HepG2 (cell line): ENCODE results near the gene ST14. TPM values are rescaled to one million over a fixed set of nuclear protein-coding genes. Genes with fewer than 3 reads are reported as not detected.

ENCODE experiments used
- DNMT3B ChIP-seq: conservative IDR thresholded peaks from 2 replicates; pipeline ENCODE4 v1.6.1; 2016; ENCODE audit warnings: missing biosample characterization, control low read depth
- FOXC1 ChIP-seq: sonication (generic); formaldehyde crosslinking; IDR thresholded peaks from 2 replicates; pipeline ENCODE4 v1.8.0; 2022; ENCODE audit warnings: mild to moderate bottlenecking, missing genetic modification reagents, borderline replicate concordance
- ISL2 ChIP-seq: sonication (generic); formaldehyde crosslinking; IDR thresholded peaks from 2 replicates; pipeline ENCODE4 v1.5.0; 2020; ENCODE audit warnings: missing genetic modification reagents
- KIAA2018 ChIP-seq: sonication (generic); formaldehyde crosslinking; IDR thresholded peaks from 2 replicates; pipeline ENCODE4 v1.5.0; 2020; ENCODE audit warnings: mild to moderate bottlenecking, missing genetic modification reagents, borderline replicate concordance
- PLRG1 ChIP-seq: fragments of 450-650 bp; conservative IDR thresholded peaks from 2 replicates; pipeline ENCODE4 v1.6.1; 2016
- ZNF558 ChIP-seq: sonication (generic); formaldehyde crosslinking; IDR thresholded peaks from 2 replicates; pipeline ENCODE4 v1.9.0; 2022; ENCODE audit warnings: mild to moderate bottlenecking, missing genetic modification reagents, borderline replicate concordance
- polyA plus RNA-seq, 8 experiments: library from polyadenylated mRNA; depleted of rRNA in 3 of 8; stranded (reverse) in 7 of 8; unstranded in 1 of 8; fragments of >200 nt; fragmentation: Illumina TruSeq in 4 of 8; extraction: Trizol in 4 of 8; gene quantifications; 2 replicates each; pipeline versions ENCODE4 v1.2.1 to v1.2.3, GENCODE V29; 2011 to 2016; ENCODE audit warnings: low read depth in 4 of 8, missing spikeins in 1 of 8, mixed read lengths in 1 of 8; ENCODE audit not compliant: insufficient read depth in 1 of 8
- total RNA-seq, 5 experiments: library from RNA; depleted of rRNA; stranded (reverse); fragments of >200 nt; fragmentation: Illumina TruSeq; extraction: Trizol; gene quantifications; 2 replicates each; pipeline ENCODE4 v1.2.3, GENCODE V29; 2016; ENCODE audit warnings: low read depth in 1 of 5
- TF ChIP-seq, protein P1 (sequence below): sonication (generic); formaldehyde crosslinking; conservative IDR thresholded peaks from 2 replicates; pipeline ENCODE4 v1.4.0; 2020; ENCODE audit warnings: missing genetic modification reagents
- TF ChIP-seq, protein P2 (sequence below): sonication (generic); formaldehyde crosslinking; IDR thresholded peaks from one replicate; pipeline ENCODE4 v1.5.1; 2020; ENCODE audit warnings: mild to moderate bottlenecking, missing genetic modification reagents; ENCODE audit errors: not compliant biosample characterization
- TF ChIP-seq, protein P3 (sequence below): sonication (generic); formaldehyde crosslinking; IDR thresholded peaks from 2 replicates; pipeline ENCODE4 v1.4.0; 2020; ENCODE audit warnings: low read depth, mild to moderate bottlenecking, missing genetic modification reagents

ST14 gene
- total and polyA plus RNA-seq, 2 of the 13 experiments (the other 11 are each of a cell fraction or from before 2014, with no cell fraction given), result 0.88 to 1.4 TPM

DNA sequence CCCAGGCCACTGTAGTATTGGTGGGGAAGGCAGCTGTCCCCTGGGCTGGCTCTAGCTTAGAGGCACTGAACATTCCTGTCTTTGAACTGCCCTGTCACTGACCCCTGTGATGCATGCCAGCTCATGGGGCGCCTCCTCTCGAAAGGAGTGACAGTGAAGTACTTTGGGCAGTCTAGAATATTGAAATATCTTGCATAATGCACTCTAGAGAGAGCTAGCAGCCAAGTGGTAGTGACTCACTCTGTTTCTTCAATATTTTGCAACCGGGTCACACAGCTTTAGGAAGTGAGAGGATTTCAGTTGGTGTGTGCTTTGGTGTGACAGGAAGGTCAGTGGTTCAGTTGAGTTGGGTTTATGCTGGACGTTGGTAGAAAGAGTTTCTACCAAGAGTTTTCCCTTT, 35.5 kb upstream of the ST14 start (continued):
- TF ChIP-seq FOXC1 (CRISPR knock-in tag) (no peak), ISL2 (CRISPR knock-in tag) (peak; percentile 66), DNMT3B (CRISPR knock-in tag) (no peak), ZNF558 (CRISPR knock-in tag) (no peak), KIAA2018 (CRISPR knock-in tag) (no peak), PLRG1 (no peak)
- TF ChIP-seq, protein P1, sequence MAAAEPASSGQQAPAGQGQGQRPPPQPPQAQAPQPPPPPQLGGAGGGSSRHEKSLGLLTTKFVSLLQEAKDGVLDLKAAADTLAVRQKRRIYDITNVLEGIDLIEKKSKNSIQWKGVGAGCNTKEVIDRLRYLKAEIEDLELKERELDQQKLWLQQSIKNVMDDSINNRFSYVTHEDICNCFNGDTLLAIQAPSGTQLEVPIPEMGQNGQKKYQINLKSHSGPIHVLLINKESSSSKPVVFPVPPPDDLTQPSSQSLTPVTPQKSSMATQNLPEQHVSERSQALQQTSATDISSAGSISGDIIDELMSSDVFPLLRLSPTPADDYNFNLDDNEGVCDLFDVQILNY (CRISPR knock-in tag), result no peak
- TF ChIP-seq, protein P2, sequence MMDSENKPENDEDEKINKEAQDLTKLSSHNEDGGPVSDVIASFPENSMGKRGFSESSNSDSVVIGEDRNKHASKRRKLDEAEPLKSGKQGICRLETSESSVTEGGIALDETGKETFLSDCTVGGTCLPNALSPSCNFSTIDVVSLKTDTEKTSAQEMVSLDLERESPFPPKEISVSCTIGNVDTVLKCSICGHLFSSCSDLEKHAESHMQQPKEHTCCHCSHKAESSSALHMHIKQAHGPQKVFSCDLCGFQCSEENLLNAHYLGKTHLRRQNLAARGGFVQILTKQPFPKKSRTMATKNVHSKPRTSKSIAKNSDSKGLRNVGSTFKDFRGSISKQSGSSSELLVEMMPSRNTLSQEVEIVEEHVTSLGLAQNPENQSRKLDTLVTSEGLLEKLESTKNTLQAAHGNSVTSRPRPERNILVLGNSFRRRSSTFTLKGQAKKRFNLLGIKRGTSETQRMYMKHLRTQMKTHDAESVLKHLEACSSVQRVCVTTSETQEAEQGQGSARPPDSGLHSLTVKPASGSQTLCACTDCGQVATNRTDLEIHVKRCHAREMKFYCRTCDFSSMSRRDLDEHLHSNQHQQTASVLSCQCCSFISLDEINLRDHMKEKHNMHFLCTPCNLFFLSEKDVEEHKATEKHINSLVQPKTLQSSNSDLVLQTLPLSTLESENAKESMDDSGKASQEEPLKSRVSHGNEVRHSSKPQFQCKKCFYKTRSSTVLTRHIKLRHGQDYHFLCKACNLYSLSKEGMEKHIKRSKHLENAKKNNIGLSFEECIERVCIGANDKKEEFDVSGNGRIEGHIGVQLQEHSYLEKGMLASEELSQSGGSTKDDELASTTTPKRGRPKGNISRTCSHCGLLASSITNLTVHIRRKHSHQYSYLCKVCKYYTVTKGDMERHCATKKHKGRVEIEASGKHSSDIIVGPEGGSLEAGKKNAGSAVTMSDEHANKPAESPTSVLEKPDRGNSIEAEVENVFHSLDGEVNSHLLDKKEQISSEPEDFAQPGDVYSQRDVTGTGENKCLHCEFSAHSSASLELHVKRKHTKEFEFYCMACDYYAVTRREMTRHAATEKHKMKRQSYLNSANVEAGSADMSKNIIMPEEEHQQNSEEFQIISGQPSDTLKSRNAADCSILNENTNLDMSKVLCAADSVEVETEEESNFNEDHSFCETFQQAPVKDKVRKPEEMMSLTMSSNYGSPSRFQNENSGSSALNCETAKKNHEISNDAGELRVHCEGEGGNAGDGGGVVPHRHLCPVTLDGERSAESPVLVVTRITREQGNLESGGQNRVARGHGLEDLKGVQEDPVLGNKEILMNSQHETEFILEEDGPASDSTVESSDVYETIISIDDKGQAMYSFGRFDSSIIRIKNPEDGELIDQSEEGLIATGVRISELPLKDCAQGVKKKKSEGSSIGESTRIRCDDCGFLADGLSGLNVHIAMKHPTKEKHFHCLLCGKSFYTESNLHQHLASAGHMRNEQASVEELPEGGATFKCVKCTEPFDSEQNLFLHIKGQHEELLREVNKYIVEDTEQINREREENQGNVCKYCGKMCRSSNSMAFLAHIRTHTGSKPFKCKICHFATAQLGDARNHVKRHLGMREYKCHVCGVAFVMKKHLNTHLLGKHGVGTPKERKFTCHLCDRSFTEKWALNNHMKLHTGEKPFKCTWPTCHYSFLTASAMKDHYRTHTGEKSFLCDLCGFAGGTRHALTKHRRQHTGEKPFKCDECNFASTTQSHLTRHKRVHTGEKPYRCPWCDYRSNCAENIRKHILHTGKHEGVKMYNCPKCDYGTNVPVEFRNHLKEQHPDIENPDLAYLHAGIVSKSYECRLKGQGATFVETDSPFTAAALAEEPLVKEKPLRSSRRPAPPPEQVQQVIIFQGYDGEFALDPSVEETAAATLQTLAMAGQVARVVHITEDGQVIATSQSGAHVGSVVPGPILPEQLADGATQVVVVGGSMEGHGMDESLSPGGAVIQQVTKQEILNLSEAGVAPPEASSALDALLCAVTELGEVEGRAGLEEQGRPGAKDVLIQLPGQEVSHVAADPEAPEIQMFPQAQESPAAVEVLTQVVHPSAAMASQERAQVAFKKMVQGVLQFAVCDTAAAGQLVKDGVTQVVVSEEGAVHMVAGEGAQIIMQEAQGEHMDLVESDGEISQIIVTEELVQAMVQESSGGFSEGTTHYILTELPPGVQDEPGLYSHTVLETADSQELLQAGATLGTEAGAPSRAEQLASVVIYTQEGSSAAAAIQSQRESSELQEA, result no peak
- TF ChIP-seq, protein P3, sequence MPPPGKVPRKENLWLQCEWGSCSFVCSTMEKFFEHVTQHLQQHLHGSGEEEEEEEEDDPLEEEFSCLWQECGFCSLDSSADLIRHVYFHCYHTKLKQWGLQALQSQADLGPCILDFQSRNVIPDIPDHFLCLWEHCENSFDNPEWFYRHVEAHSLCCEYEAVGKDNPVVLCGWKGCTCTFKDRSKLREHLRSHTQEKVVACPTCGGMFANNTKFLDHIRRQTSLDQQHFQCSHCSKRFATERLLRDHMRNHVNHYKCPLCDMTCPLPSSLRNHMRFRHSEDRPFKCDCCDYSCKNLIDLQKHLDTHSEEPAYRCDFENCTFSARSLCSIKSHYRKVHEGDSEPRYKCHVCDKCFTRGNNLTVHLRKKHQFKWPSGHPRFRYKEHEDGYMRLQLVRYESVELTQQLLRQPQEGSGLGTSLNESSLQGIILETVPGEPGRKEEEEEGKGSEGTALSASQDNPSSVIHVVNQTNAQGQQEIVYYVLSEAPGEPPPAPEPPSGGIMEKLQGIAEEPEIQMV (CRISPR knock-in tag), result no peak
